GM23338 (cell line): ENCODE results near the gene CWC27. TPM values are rescaled to one million over a fixed set of nuclear protein-coding genes. Genes with fewer than 3 reads are reported as not detected.

ENCODE experiments used
- ATAC-seq: fragments of 200-7000 bp; cut with Tn5 transposase; 3 replicates; pipeline ENCODE4 v1.9.1; 2020
- DNase-seq: peaks from one replicate; pipeline ENCODE4 v3.0.0-alpha.2; 2015; ENCODE audit warnings: low spot score
- H2AFZ ChIP-seq: fragments of 200-600 bp; sonication (generic); 2 replicates; pipeline ENCODE4 v1.8.0; 2016; ENCODE audit warnings: antibody characterized with exemption, mild to moderate bottlenecking, moderate library complexity
- H3F3A ChIP-seq: fragments of 200-600 bp; sonication (generic); replicated peaks from 2 replicates; pipeline ENCODE4 v1.8.0; 2017; ENCODE audit warnings: antibody characterized with exemption, mixed run types, low read depth
- H3K27ac ChIP-seq: fragments of 200-600 bp; sonication (generic); 2 replicates; pipeline ENCODE4 v1.6.1; 2016; ENCODE audit warnings: low read depth
- H3K27me3 ChIP-seq: fragments of 200-600 bp; sonication (generic); 2 replicates; pipeline ENCODE4 v1.8.0; 2016; ENCODE audit warnings: mild to moderate bottlenecking, mixed run types, moderate library complexity; ENCODE audit not compliant: insufficient read depth
- H3K36me3 ChIP-seq: fragments of 200-600 bp; sonication (generic); 2 replicates; pipeline ENCODE4 v1.8.0; 2016; ENCODE audit warnings: mild to moderate bottlenecking; ENCODE audit not compliant: insufficient read depth
- H3K4me1 ChIP-seq: fragments of 200-600 bp; sonication (generic); 2 replicates; pipeline ENCODE4 v1.8.0; 2016; ENCODE audit warnings: mild to moderate bottlenecking, moderate library complexity; ENCODE audit not compliant: insufficient read depth
- H3K4me2 ChIP-seq: fragments of 200-600 bp; sonication (generic); 2 replicates; pipeline ENCODE4 v1.7.1; 2017; ENCODE audit warnings: mixed run types
- H3K4me3 ChIP-seq: fragments of 200-600 bp; sonication (generic); 2 replicates; pipeline ENCODE4 v1.6.1; 2016; ENCODE audit warnings: mixed run types
- H3K79me2 ChIP-seq: fragments of 200-600 bp; sonication (generic); replicated peaks from 2 replicates; pipeline ENCODE4 v1.8.0; 2017; ENCODE audit warnings: mild to moderate bottlenecking; ENCODE audit not compliant: insufficient read depth
- H3K9me2 ChIP-seq: fragments of 200-600 bp; sonication (generic); 2 replicates; pipeline ENCODE4 v1.8.0; 2017; ENCODE audit not compliant: insufficient read depth
- H4K20me1 ChIP-seq: fragments of 200-600 bp; sonication (generic); replicated peaks from 2 replicates; pipeline ENCODE4 v1.8.0; 2017; ENCODE audit warnings: mild to moderate bottlenecking; ENCODE audit not compliant: insufficient read depth
- H3K27ac Mint-ChIP-seq: 2 replicates; pipeline ENCODE4 v1.8.0; 2020; ENCODE audit warnings: inconsistent platforms, mild to moderate bottlenecking, moderate library complexity, mixed read lengths
- H3K27me3 Mint-ChIP-seq: 3 replicates; pipeline ENCODE4 v1.8.0; 2022; ENCODE audit warnings: low read depth, mild to moderate bottlenecking, moderate library complexity, mixed read lengths, inconsistent platforms; ENCODE audit not compliant: insufficient read depth, poor library complexity
- H3K36me3 Mint-ChIP-seq: 3 replicates; pipeline ENCODE4 v1.8.0; 2021; ENCODE audit warnings: low read depth, mild to moderate bottlenecking, inconsistent platforms, moderate library complexity, mixed read lengths
- H3K4me1 Mint-ChIP-seq: 3 replicates; pipeline ENCODE4 v1.8.0; 2020; ENCODE audit warnings: mild to moderate bottlenecking, inconsistent platforms, mixed read lengths
- H3K4me3 Mint-ChIP-seq: 3 replicates; pipeline ENCODE4 v1.8.0; 2021; ENCODE audit warnings: moderate library complexity, mild to moderate bottlenecking, inconsistent platforms, mixed read lengths
- H3K9me3 Mint-ChIP-seq: 3 replicates; pipeline ENCODE4 v1.8.0; 2020; ENCODE audit warnings: moderate library complexity, mild to moderate bottlenecking, inconsistent platforms, mixed read lengths
- CREB1 ChIP-seq: fragments of 250-450 bp; sonication (Bioruptor Pico); IDR thresholded peaks from 2 replicates; pipeline ENCODE4 v1.5.0; 2020; ENCODE audit warnings: low read depth, mild to moderate bottlenecking, moderate library complexity
- ETS1 ChIP-seq: IDR thresholded peaks from 2 replicates; pipeline ENCODE4 v1.6.1; 2016; ENCODE audit warnings: antibody characterized with exemption
- EZH2 ChIP-seq: fragments of 200-600 bp; sonication (generic); IDR thresholded peaks from one replicate; pipeline ENCODE4 v1.8.0; 2017; ENCODE audit warnings: antibody characterized with exemption, mild to moderate bottlenecking, low read depth; ENCODE audit not compliant: unreplicated experiment
- JUNB ChIP-seq: IDR thresholded peaks from one replicate; pipeline ENCODE4 v1.6.1; 2016; ENCODE audit warnings: antibody characterized with exemption; ENCODE audit not compliant: unreplicated experiment
- NANOG ChIP-seq: IDR thresholded peaks from 2 replicates; pipeline ENCODE4 v1.6.1; 2016; ENCODE audit warnings: antibody characterized with exemption, borderline replicate concordance
- POLR2AphosphoS5 ChIP-seq: IDR thresholded peaks from 2 replicates; pipeline ENCODE4 v1.6.1; 2016; ENCODE audit warnings: antibody characterized with exemption, low read depth
- ZNF114 ChIP-seq: fragments of 250-450 bp; sonication (Bioruptor Pico); IDR thresholded peaks from 2 replicates; pipeline ENCODE4 v1.5.0; 2020; ENCODE audit warnings: mild to moderate bottlenecking, moderate library complexity
- ZNF462 ChIP-seq: fragments of 250-450 bp; sonication (Bioruptor Pico); IDR thresholded peaks from 2 replicates; pipeline ENCODE4 v1.5.0; 2020; ENCODE audit warnings: mild to moderate bottlenecking, moderate library complexity
- polyA plus RNA-seq: library from polyadenylated mRNA; unstranded; fragments of >200 nt; fragmentation: Nextera tagmentation; extraction: Ambion mirVana; gene quantifications from 2 replicates; pipeline ENCODE4 v1.2.1, GENCODE V29; 2016
- total RNA-seq: library from RNA; depleted of rRNA; stranded (reverse); fragments of >200 nt; shearing (Covaris generic); gene quantifications from 2 replicates; pipeline ENCODE4 v1.2.3, GENCODE V29; 2014
- TF ChIP-seq, protein P1 (sequence below): IDR thresholded peaks from one replicate; pipeline ENCODE4 v1.6.1; 2018; ENCODE audit warnings: antibody characterized with exemption; ENCODE audit not compliant: unreplicated experiment
- TF ChIP-seq, protein P2 (sequence below), 2 experiments: fragments of 200-600 bp in 1 of 2; sonication (generic) in 1 of 2; conservative IDR thresholded peaks; 2 replicates each; pipeline versions ENCODE4 v1.5.1 to v1.6.1; 2016 to 2017; ENCODE audit warnings: antibody characterized with exemption in 2 of 2, low read depth in 2 of 2, mild to moderate bottlenecking in 2 of 2, moderate library complexity in 1 of 2

CWC27 gene
- total and polyA plus RNA-seq, 2 experiments from 2014 or later = 27.7 to 115 TPM

DNA sequence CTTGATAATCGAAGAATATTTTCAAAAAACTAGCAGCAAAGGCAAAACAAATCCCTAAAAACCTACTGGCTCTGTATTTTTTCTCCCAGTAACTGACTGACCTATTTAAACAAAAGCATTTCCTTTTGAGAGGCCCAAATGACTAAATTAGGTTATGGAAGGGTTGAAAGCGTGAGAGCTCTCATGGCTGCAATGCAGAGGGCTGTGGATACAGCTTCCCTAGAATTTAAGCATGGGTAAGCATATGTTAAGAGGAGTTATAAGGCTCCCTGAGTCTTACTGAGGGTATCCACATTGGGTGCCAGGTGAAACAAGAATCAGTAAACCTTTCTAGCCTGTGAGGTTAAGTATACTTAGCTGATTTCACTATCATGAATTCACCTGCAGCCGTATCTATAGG lies 46.1 kb upstream of the CWC27 start (continued):
- TF ChIP-seq, protein P1, sequence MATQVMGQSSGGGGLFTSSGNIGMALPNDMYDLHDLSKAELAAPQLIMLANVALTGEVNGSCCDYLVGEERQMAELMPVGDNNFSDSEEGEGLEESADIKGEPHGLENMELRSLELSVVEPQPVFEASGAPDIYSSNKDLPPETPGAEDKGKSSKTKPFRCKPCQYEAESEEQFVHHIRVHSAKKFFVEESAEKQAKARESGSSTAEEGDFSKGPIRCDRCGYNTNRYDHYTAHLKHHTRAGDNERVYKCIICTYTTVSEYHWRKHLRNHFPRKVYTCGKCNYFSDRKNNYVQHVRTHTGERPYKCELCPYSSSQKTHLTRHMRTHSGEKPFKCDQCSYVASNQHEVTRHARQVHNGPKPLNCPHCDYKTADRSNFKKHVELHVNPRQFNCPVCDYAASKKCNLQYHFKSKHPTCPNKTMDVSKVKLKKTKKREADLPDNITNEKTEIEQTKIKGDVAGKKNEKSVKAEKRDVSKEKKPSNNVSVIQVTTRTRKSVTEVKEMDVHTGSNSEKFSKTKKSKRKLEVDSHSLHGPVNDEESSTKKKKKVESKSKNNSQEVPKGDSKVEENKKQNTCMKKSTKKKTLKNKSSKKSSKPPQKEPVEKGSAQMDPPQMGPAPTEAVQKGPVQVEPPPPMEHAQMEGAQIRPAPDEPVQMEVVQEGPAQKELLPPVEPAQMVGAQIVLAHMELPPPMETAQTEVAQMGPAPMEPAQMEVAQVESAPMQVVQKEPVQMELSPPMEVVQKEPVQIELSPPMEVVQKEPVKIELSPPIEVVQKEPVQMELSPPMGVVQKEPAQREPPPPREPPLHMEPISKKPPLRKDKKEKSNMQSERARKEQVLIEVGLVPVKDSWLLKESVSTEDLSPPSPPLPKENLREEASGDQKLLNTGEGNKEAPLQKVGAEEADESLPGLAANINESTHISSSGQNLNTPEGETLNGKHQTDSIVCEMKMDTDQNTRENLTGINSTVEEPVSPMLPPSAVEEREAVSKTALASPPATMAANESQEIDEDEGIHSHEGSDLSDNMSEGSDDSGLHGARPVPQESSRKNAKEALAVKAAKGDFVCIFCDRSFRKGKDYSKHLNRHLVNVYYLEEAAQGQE = no peak
- TF ChIP-seq ETS1 = no peak
- TF ChIP-seq EZH2 = no peak
- no peak for TF ChIP-seq JUNB

DNA sequence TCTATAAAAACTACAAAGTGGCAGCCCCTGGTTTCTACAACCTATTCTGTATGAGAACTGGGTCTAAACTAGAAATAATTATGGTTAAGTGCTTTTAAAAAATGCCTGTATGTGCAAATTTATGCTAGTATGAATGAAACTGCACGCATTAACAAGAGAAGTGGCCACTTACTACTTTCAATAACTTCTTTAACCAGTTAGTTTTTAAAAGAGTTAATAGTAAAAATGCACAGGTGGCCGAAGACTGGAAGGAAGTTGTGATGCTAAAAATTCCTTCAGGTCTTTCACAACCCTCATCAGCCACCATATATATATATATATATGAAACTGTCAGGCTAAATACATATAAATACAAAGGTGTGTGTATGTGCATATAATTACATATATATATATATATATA lies 41.6 kb upstream of the CWC27 start:
- TF ChIP-seq, protein P2, sequence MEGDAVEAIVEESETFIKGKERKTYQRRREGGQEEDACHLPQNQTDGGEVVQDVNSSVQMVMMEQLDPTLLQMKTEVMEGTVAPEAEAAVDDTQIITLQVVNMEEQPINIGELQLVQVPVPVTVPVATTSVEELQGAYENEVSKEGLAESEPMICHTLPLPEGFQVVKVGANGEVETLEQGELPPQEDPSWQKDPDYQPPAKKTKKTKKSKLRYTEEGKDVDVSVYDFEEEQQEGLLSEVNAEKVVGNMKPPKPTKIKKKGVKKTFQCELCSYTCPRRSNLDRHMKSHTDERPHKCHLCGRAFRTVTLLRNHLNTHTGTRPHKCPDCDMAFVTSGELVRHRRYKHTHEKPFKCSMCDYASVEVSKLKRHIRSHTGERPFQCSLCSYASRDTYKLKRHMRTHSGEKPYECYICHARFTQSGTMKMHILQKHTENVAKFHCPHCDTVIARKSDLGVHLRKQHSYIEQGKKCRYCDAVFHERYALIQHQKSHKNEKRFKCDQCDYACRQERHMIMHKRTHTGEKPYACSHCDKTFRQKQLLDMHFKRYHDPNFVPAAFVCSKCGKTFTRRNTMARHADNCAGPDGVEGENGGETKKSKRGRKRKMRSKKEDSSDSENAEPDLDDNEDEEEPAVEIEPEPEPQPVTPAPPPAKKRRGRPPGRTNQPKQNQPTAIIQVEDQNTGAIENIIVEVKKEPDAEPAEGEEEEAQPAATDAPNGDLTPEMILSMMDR (conservative IDR thresholded peaks at IDR 0.05; ENCODE audit: low read depth in 2 of 2) = no peak
- TF ChIP-seq ZNF114 (CRISPR knock-in tag) (no peak), CREB1 (no peak), JUNB (no peak), NANOG (no peak), EZH2 (no peak), ZNF462 (CRISPR knock-in tag) (no peak), ETS1 (no peak), POLR2AphosphoS5 (no peak)
- H3K9me2 ChIP-seq = no peaks in the 10 kb centered on the region
- no peak for ATAC-seq
- no peaks in the 10 kb centered on the region for H3F3A ChIP-seq
- H3K36me3 ChIP-seq = no peaks in the 10 kb centered on the region
- no peaks in the 10 kb centered on the region for H4K20me1 ChIP-seq
- no peaks in the 10 kb centered on the region for H3K27me3 ChIP-seq
- peaks cover 11% of the 10 kb centered on the region; the same call in 1 of the 2 replicates for H3K4me1 ChIP-seq
- no peak overlapping the region for H3K4me2 ChIP-seq
- no peak overlapping the region for H3K27ac ChIP-seq
- Mint-ChIP-seq H3K4me3 (no peak overlapping the region), H3K27me3 (no peaks in the 10 kb centered on the region), H3K4me1 (peaks cover 12% of the 10 kb centered on the region), H3K27ac (no peak overlapping the region), H3K9me3 (no peaks in the 10 kb centered on the region), H3K36me3 (peaks cover 30% of the 10 kb centered on the region)
- no peak overlapping the region for H2AFZ ChIP-seq
- peaks cover 13% of the 10 kb centered on the region for H3K79me2 ChIP-seq
- no peak overlapping the region for H3K4me3 ChIP-seq
- no peak for DNase-seq
